Neural progenitor cell (in vitro differentiated cells): ENCODE data around the gene CALCOCO2. TPM values are rescaled to one million over a fixed set of nuclear protein-coding genes. Genes with fewer than 3 reads are reported as not detected.
"Not testable (repeated sequence)": the region's sequence is repeated elsewhere in the genome, so short reads cannot be mapped to it uniquely, and the experiment has no call there.

ENCODE experiments used
- DNase-seq: peaks from one replicate; pipeline ENCODE4 v3.0.0-alpha.2; 2016; ENCODE audit warnings: low spot score
- H2AFZ ChIP-seq: fragments of 200-600 bp; sonication (generic); replicated peaks from 2 replicates; pipeline ENCODE4 v1.6.1; 2016; ENCODE audit warnings: antibody characterized with exemption
- H3F3A ChIP-seq: fragments of 200-600 bp; sonication (generic); 2 replicates; pipeline ENCODE4 v1.6.1; 2016; ENCODE audit warnings: antibody characterized with exemption, low read depth
- H3K27ac ChIP-seq: fragments of 200-600 bp; sonication (generic); 2 replicates; pipeline ENCODE4 v1.5.1; 2016; ENCODE audit warnings: mild to moderate bottlenecking
- H3K27me3 ChIP-seq: fragments of 200-600 bp; sonication (generic); 2 replicates; pipeline ENCODE4 v1.6.1; 2016; ENCODE audit warnings: mild to moderate bottlenecking, moderate library complexity
- H3K36me3 ChIP-seq: fragments of 200-600 bp; sonication (generic); 2 replicates; pipeline ENCODE4 v1.5.1; 2016
- H3K4me1 ChIP-seq: fragments of 200-600 bp; sonication (generic); 2 replicates; pipeline ENCODE4 v1.6.1; 2016; ENCODE audit warnings: mixed run types
- H3K4me2 ChIP-seq: fragments of 200-600 bp; sonication (generic); 2 replicates; pipeline ENCODE4 v1.6.1; 2016
- H3K4me3 ChIP-seq: fragments of 200-600 bp; sonication (generic); 2 replicates; pipeline ENCODE4 v1.5.1; 2016
- H3K79me2 ChIP-seq: fragments of 200-600 bp; sonication (generic); 2 replicates; pipeline ENCODE4 v1.6.1; 2016; ENCODE audit warnings: low read depth
- H3K9ac ChIP-seq: fragments of 200-600 bp; sonication (generic); 2 replicates; pipeline ENCODE4 v1.6.1; 2016
- H3K9me3 ChIP-seq: fragments of 200-600 bp; sonication (generic); 2 replicates; pipeline ENCODE4 v1.5.1; 2016; ENCODE audit warnings: low read depth
- H4K20me1 ChIP-seq: fragments of 200-600 bp; sonication (generic); 2 replicates; pipeline ENCODE4 v1.6.1; 2016; ENCODE audit warnings: low read depth
- H3K27ac Mint-ChIP-seq: 3 replicates; pipeline ENCODE4 v1.8.0; 2021; ENCODE audit warnings: mixed read lengths
- H3K27me3 Mint-ChIP-seq: 2 replicates; pipeline ENCODE4 v1.8.0; 2022; ENCODE audit warnings: low read depth, mild to moderate bottlenecking, inconsistent platforms, moderate library complexity, mixed read lengths; ENCODE audit not compliant: insufficient read depth
- H3K36me3 Mint-ChIP-seq: 3 replicates; pipeline ENCODE4 v1.8.0; 2021; ENCODE audit warnings: mixed read lengths
- H3K4me1 Mint-ChIP-seq: 3 replicates; pipeline ENCODE4 v1.8.0; 2021; ENCODE audit warnings: mixed read lengths
- H3K4me3 Mint-ChIP-seq: 3 replicates; pipeline ENCODE4 v1.8.0; 2021; ENCODE audit warnings: mild to moderate bottlenecking, moderate library complexity, mixed read lengths
- H3K9me3 Mint-ChIP-seq: 3 replicates; pipeline ENCODE4 v1.8.0; 2020; ENCODE audit warnings: mixed read lengths
- EZH2 ChIP-seq: fragments of 200-600 bp; sonication (generic); IDR thresholded peaks from 2 replicates; pipeline ENCODE4 v1.6.1; 2017; ENCODE audit warnings: antibody characterized with exemption, mild to moderate bottlenecking, moderate library complexity
- EZH2phosphoT487 ChIP-seq: fragments of 200-600 bp; sonication (generic); IDR thresholded peaks from 2 replicates; pipeline ENCODE4 v1.6.1; 2017; ENCODE audit warnings: antibody characterized with exemption
- total RNA-seq: library from RNA; depleted of rRNA; stranded (reverse); fragments of >200 nt; gene quantifications from 2 replicates; pipeline ENCODE4 v1.2.3, GENCODE V29; 2015; ENCODE audit warnings: low replicate concordance
- TF ChIP-seq, protein P1 (sequence below): fragments of 200-600 bp; sonication (generic); IDR thresholded peaks from 2 replicates; pipeline ENCODE4 v1.5.1; 2017; ENCODE audit warnings: antibody characterized with exemption, mild to moderate bottlenecking

CALCOCO2 gene
- total RNA-seq, 1 donor from 2014 or later = 34.1 TPM

DNA sequence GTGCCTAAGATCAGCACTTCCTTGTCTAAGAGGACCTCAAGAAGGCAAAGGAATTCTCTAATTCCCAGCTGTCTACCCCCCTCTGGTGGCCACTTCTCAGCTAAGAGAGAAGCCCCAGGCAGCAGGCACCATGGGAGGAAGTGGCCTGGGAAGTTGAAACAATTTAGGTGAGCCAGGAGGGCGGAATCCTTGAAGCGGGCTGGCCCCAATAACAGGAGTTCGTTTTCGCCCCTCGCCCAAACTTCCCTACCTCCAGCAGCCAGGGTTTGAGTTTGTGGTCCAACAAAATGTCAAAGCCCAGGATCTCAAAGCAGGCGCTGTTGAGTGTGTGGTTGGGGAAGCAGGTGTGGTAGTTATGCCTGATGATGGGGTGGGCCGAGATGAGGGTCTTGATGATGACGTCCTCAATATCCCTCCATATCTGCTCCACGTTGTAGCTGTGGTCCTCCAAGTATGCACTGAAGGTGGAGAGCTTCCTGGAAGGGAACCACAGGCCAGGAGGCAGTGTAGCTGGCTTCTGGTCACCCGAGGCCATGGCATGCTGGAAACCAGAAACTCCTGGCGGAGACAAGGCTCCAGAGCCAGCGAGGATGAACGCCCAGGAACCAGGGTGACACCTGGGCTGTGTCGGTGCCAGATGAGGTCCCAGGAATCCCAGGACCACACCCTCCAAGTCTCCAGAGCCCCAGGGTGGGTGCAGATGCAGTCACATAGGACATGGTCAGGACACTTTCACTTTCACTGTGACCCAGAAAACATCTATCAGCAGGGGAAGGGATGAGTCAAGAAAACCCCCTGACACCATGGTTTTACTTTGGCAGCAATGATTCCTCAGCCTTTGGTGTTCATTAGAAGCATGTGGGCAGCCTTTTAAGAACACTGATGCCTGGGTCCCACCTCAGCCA is 39.5 kb upstream of the CALCOCO2 start:
- H3K36me3 Mint-ChIP-seq = no peaks in the 10 kb centered on the region
- H2AFZ ChIP-seq = peak overlapping the region; percentile 36
- H3K27ac Mint-ChIP-seq = no peak overlapping the region

DNA sequence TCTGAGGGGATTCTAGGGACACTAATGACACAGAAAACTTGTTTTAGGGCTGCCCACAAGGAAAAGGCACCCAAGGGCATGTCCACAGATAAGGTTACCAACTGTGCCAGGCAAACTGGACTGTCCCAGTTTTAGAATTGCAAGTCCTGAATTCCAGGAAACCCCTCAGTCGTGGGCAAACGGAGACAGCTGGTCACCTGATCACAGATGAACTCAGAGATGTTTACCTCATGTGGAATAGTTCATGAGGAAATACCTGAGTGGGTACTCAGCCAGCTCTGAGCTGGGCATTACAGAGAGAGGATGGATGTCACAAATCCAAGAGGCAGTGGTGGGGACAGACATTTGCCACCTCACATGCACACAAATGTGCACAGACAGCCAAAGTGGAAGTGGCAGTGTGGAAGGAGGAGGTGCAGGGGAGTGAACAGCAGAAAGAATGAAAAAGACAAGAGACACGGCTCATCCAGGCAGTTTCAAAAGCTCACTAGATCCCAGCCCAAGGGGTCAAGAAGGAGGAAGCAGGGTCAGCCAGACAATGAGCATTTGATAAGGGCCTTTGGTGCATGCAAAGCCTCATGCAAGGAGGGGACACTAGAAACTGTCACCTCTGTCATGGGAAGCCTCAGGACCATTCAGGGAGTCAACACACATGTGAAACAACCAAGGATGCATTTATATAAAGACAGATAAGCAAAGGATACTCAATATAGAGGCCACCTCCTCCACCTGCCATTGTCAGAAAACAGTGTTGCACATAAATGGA is 38.6 kb upstream of the CALCOCO2 start:
- H3K79me2 ChIP-seq = no peaks in the 10 kb centered on the region
- H2AFZ ChIP-seq = no peak overlapping the region
- no peaks in the 10 kb centered on the region for H3K9me3 ChIP-seq
- no peak for DNase-seq
- Mint-ChIP-seq H3K4me1 (peaks cover 5% of the 10 kb centered on the region), H3K27me3 (peaks cover 15% of the 10 kb centered on the region), H3K27ac (no peak overlapping the region), H3K4me3 (no peak overlapping the region), H3K9me3 (no peaks in the 10 kb centered on the region), H3K36me3 (no peaks in the 10 kb centered on the region)
- no peak for TF ChIP-seq EZH2phosphoT487
- TF ChIP-seq EZH2 = no peak
- TF ChIP-seq, protein P1, sequence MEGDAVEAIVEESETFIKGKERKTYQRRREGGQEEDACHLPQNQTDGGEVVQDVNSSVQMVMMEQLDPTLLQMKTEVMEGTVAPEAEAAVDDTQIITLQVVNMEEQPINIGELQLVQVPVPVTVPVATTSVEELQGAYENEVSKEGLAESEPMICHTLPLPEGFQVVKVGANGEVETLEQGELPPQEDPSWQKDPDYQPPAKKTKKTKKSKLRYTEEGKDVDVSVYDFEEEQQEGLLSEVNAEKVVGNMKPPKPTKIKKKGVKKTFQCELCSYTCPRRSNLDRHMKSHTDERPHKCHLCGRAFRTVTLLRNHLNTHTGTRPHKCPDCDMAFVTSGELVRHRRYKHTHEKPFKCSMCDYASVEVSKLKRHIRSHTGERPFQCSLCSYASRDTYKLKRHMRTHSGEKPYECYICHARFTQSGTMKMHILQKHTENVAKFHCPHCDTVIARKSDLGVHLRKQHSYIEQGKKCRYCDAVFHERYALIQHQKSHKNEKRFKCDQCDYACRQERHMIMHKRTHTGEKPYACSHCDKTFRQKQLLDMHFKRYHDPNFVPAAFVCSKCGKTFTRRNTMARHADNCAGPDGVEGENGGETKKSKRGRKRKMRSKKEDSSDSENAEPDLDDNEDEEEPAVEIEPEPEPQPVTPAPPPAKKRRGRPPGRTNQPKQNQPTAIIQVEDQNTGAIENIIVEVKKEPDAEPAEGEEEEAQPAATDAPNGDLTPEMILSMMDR = no peak
- H3K36me3 ChIP-seq = no peaks in the 10 kb centered on the region
- no peaks in the 10 kb centered on the region for H4K20me1 ChIP-seq
- H3K4me2 ChIP-seq = no peak overlapping the region
- no peak overlapping the region for H3K27ac ChIP-seq
- peaks cover 3% of the 10 kb centered on the region for H3K4me1 ChIP-seq
- no peak overlapping the region for H3K4me3 ChIP-seq
- no peaks in the 10 kb centered on the region for H3F3A ChIP-seq
- no peak overlapping the region for H3K9ac ChIP-seq
- peaks cover 44% of the 10 kb centered on the region for H3K27me3 ChIP-seq

More for the DNA sequence above, 39.5 kb upstream of the CALCOCO2 start:
- no peak overlapping the region for H3K27ac ChIP-seq
- no peak overlapping the region for H3K4me3 ChIP-seq
- H3K27me3 ChIP-seq = peaks cover 44% of the 10 kb centered on the region
- no peak overlapping the region for H3K9ac ChIP-seq
- H3K4me1 ChIP-seq = peaks cover 3% of the 10 kb centered on the region
- TF ChIP-seq, protein P1 = peak; percentile 87
- no peak for TF ChIP-seq EZH2
- no peaks in the 10 kb centered on the region for H3K9me3 ChIP-seq
- H3K79me2 ChIP-seq = no peaks in the 10 kb centered on the region
- no peaks in the 10 kb centered on the region for H3K36me3 ChIP-seq
- H3K4me2 ChIP-seq = no peak overlapping the region
- peak; percentile 90 for DNase-seq
- Mint-ChIP-seq H3K9me3 (no peaks in the 10 kb centered on the region), H3K27me3 (peaks cover 16% of the 10 kb centered on the region), H3K4me3 (no peak overlapping the region), H3K4me1 (peaks cover 5% of the 10 kb centered on the region)
- H4K20me1 ChIP-seq = no peaks in the 10 kb centered on the region
- H3F3A ChIP-seq = no peaks in the 10 kb centered on the region

DNA sequence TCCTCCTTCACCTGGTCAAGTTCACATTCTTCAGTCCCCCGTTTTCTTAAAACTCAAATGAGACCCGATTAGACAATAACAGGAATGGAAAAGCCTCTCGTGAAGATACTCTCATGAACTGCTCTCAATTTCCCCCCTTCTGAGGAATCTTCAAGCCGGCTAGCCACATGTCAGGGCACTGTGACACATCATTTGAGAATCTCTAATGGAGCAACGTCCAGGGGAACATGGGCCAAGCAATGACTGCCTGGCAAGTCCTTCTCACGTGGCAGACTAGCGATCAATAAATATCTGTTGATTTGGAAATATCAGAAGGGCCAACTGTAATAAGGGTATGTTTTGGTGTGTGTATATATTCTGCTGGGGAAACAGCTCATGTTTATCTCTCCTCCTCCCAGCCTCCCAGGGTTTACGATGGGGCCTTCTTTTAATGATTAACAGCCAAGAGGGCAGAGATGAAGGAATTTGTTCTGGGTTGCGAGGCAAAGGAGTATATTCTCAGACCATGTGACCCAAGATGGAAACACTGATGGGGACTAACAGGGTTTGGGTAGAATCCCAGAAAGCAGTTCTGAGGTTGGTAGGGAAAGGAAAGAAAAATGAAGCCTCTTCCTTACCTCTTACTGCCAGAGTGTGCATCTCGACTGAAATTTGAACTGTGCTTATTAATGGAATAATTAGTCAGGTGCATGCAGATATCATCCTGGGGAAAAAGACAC is 35.2 kb upstream of the CALCOCO2 start:
- DNase-seq = no peak
- Mint-ChIP-seq H3K4me1 (peaks cover 5% of the 10 kb centered on the region), H3K36me3 (no peaks in the 10 kb centered on the region), H3K4me3 (no peak overlapping the region), H3K27ac (no peak overlapping the region), H3K9me3 (no peaks in the 10 kb centered on the region), H3K27me3 (peaks cover 9% of the 10 kb centered on the region)
- H3K4me2 ChIP-seq = no peak overlapping the region
- no peaks in the 10 kb centered on the region for H3K36me3 ChIP-seq
- no peak for TF ChIP-seq EZH2
- peaks cover 3% of the 10 kb centered on the region for H3K4me1 ChIP-seq
- H3K79me2 ChIP-seq = no peaks in the 10 kb centered on the region
- no peak overlapping the region for H3K4me3 ChIP-seq
- H3K9ac ChIP-seq = no peak overlapping the region
- peaks cover 16% of the 10 kb centered on the region for H3K27me3 ChIP-seq
- no peaks in the 10 kb centered on the region for H3F3A ChIP-seq
- no peak overlapping the region for H3K27ac ChIP-seq
- H3K9me3 ChIP-seq = no peaks in the 10 kb centered on the region
- H2AFZ ChIP-seq = no peak overlapping the region
- H4K20me1 ChIP-seq = no peaks in the 10 kb centered on the region

DNA sequence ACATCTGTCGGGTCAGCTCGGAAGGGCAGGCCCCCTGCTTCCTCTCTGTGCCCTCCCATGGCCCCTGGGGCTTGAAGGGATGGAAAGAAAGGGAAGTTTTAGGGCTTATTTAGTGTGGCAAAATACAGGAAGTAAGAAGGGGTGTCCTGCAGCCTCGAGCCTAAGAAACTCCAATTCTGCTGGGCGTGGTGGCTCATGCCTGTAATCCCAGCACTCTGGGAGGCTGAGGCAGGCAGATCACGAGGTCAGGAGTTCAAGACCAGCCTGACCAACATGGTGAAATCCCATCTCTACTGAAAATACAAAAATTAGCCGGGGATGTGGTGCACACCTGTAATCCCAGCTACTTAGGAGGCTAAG is 34.7 kb upstream of the CALCOCO2 start:
- H3K9ac ChIP-seq, H3K4me3 Mint-ChIP-seq, H3K36me3 ChIP-seq, H3K36me3 Mint-ChIP-seq, H3K4me1 ChIP-seq, H3K79me2 ChIP-seq, DNase-seq, H3K4me3 ChIP-seq, H3K27ac ChIP-seq, H3K9me3 Mint-ChIP-seq, H3K9me3 ChIP-seq, H3K27ac Mint-ChIP-seq, H3K4me2 ChIP-seq, H3K4me1 Mint-ChIP-seq, H2AFZ ChIP-seq, H4K20me1 ChIP-seq, H3F3A ChIP-seq, H3K27me3 Mint-ChIP-seq: not testable (repeated sequence)
- H3K27me3 ChIP-seq = peaks cover 13% of the 10 kb centered on the region
